ENCODE results near the gene OGDHL. TPM values are rescaled to one million over a fixed set of nuclear protein-coding genes. Genes with fewer than 3 reads are reported as not detected.

Gene OGDHL
- total RNA-seq, 1 donor from 2014 or later: not detected

DNA sequence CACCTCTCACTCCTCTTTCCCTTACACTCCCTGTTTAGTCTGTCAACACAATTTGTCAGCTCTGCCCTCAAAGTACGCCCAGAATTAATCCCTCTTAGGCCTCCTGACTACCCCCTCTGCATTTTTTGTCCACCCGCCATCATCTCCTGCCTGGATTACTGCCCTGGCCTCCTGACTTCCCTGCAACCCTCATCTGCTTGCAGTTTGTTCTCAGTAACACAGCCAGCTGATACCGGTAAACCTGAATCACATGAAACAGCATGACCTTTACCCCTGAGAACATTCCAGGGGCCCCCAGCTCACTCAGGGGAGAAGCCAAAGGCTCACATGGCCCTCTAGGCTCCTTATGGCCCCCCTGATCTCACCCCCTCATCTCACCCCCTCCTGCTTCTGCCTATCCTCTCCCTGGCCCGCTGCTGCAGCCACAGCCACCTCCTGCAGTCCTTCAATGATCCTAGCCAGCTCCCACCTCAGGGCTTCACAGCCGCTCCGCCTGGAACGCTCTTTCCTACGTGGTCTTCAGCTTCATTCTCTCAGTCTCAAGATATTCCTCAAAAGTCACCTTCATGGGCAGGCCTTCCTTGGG is 73.8 kb downstream of the OGDHL start:
- Histone ChIP-seq H3K9me3 (no peaks in the 10 kb centered on the region), H3K27ac (no peak overlapping the region), H3K4me3 (no peak overlapping the region), H3K36me3 (no peaks in the 10 kb centered on the region), H3K27me3 (no peaks in the 10 kb centered on the region), H3K4me1 (no peaks in the 10 kb centered on the region)
- TF ChIP-seq, protein P1, sequence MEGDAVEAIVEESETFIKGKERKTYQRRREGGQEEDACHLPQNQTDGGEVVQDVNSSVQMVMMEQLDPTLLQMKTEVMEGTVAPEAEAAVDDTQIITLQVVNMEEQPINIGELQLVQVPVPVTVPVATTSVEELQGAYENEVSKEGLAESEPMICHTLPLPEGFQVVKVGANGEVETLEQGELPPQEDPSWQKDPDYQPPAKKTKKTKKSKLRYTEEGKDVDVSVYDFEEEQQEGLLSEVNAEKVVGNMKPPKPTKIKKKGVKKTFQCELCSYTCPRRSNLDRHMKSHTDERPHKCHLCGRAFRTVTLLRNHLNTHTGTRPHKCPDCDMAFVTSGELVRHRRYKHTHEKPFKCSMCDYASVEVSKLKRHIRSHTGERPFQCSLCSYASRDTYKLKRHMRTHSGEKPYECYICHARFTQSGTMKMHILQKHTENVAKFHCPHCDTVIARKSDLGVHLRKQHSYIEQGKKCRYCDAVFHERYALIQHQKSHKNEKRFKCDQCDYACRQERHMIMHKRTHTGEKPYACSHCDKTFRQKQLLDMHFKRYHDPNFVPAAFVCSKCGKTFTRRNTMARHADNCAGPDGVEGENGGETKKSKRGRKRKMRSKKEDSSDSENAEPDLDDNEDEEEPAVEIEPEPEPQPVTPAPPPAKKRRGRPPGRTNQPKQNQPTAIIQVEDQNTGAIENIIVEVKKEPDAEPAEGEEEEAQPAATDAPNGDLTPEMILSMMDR (IDR thresholded peaks at IDR 0.05): no peak
- DNase-seq (ENCODE audit: low spot score in 2 of 2): no peak
- intact Hi-C loops (cut with DNase I): no loop called here

DNA sequence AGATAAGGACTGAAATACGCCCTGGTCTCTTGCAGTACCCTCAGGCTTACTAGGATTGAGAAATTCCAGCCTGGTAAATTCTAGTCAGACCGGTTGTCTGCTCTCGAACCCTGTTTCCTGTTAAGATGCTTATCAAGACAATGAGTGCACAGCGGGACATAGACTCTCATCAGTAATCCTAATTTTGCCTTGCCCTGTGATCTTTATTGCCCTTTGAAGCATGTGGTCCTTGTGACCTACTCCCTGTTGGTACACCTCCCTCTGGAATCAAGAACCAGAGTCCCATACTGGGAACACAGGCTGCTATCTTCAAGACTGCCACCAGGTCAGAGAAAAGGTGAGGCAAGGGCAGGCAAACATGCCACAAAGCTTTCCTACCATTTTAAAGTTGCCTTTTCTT is 75.5 kb downstream of the OGDHL start:
- Histone ChIP-seq H3K4me1 (no peaks in the 10 kb centered on the region), H3K36me3 (no peaks in the 10 kb centered on the region), H3K27ac (no peak overlapping the region), H3K4me3 (no peak overlapping the region), H3K9me3 (no peaks in the 10 kb centered on the region), H3K27me3 (no peaks in the 10 kb centered on the region)
- intact Hi-C loops (cut with DNase I): no loop called here
- TF ChIP-seq, protein P1 (IDR thresholded peaks at IDR 0.05): no peak
- DNase-seq (ENCODE audit: low spot score in 2 of 2): no peak

Other genes starting within 250 kb of the OGDHL start
- gene ERCC6, start 223.2 kb downstream of the OGDHL start, total RNA-seq: 16.2 TPM
- not detected for gene SLC18A3, start 152.0 kb downstream of the OGDHL start, total RNA-seq
- not detected for gene CHAT, start 148.3 kb downstream of the OGDHL start, total RNA-seq
- not detected for gene C10orf53, start 82.7 kb downstream of the OGDHL start, total RNA-seq
- 1.9 TPM for gene PARG, start 179.7 kb upstream of the OGDHL start, total RNA-seq
- gene TIMM23B, start 179.7 kb upstream of the OGDHL start, total RNA-seq: 18.6 TPM
- 15.9 TPM for gene AGAP6, start 226.1 kb upstream of the OGDHL start, total RNA-seq